Retinal pigment epithelial cell (primary cell): ENCODE results near the gene SNX6.
A peak's percentile ranks its signal among the peaks of the same experiment; 100 is the strongest.

Experiments
- DNase-seq: peaks from one replicate; pipeline ENCODE4 v3.0.0-alpha.2; 2010; ENCODE audit warnings: low read depth
- H3K4me3 ChIP-seq: 2 replicates; pipeline ENCODE4 v1.5.1; 2011; ENCODE audit warnings: mild to moderate bottlenecking, low read length, control low read depth, moderate library complexity
- CTCF ChIP-seq: conservative IDR thresholded peaks from 2 replicates; pipeline ENCODE4 v1.5.1; 2011; ENCODE audit warnings: low read depth, low read length, control low read depth, inconsistent platforms

The SNX6 gene

DNA sequence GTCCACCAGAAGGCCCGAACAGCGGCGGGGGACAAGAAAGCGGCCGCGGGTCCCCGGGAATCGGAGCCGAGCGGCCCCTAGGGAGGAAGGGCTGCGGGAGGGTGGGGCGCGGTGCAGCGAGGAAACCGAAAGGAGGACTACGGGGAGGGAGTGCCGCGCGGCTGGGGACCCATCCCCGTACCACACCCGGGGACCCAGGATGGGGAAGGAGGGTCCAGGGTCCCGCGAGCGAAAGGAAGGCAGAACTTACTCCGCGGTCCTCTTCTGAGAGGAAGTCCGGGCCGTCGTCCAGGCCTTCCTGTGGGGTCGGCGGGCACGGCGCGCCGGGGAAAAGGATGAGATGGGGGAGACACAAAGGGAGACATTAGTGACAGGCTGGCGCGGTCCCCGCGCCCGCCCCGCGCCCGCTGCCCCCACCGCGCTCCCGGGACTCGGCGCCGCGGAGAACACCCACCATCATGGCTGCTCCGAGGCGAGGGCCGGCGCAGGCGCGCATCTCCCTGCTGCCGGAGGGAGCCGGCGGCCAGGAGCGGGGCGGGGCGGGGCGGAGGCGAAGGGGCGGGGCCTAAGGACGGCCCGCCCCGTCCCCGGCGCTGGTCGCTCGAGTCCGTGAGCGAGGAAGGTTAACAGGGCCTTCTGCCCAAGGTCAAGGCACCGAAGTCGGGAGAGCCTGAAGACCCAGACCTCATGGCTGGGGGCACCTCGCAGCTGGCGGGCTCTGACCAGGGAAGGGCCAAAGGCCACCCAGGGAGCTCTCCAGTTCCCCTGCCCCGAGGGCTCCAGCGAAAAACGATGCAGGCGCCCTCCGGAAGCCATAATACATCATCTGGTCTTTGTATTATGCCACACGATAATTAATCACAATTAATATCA lies at the start of gene SNX6:
SNX6 (minus strand) TSS at position 492 of the 873 bp plus-strand sequence; CDS start at position 460, 32 bp downstream.
- DNase-seq, result no peak
- peak within 1 kb of the TSS; percentile 95 for H3K4me3 ChIP-seq
- no peak for TF ChIP-seq CTCF

- no peak overlapping the region for H3K4me3 ChIP-seq
- TF ChIP-seq CTCF, result no peak
These were observed 48.8 kb upstream of the SNX6 start for GRCh38 chr14:34678735-34679134.

GRCh38 chr14:34678306-34678705 lies 48.4 kb upstream of the SNX6 start:
- no peak overlapping the region for H3K4me3 ChIP-seq
- TF ChIP-seq CTCF, result no peak
- no peak for DNase-seq

More at GRCh38 chr14:34678735-34679134, 48.8 kb upstream of the SNX6 start:
- no peak for DNase-seq

- no peak for DNase-seq
- no peak overlapping the region for H3K4me3 ChIP-seq
- TF ChIP-seq CTCF, result no peak
These were observed 46.7 kb upstream of the SNX6 start for GRCh38 chr14:34676516-34677211.

GRCh38 chr14:34673702-34674101 lies 43.8 kb upstream of the SNX6 start:
- DNase-seq, result no peak
- no peak overlapping the region for H3K4me3 ChIP-seq
- TF ChIP-seq CTCF, result no peak

DNA sequence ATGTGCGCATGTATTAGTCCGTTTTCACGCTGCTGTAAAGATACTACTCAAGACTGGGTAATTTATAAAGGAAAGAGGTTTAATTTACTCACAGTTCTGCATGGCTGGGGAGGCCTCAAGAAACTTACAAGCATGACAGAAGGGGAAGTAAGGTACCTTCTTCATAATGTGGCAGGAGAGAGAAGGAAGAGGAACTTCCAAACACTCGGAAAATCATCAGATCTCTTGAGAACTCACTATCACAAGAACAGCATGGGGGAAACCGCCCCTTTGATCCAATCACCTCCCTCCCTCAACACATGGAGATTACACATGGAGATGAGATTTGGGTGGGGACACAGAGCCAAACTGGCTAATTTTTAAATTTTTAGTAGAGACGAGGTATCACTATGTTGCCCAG lies 41.8 kb upstream of the SNX6 start:
- no peak overlapping the region for H3K4me3 ChIP-seq
- no peak for DNase-seq
- TF ChIP-seq CTCF, result no peak
